GM18508 (cell line): Measurements from ENCODE around the gene MACROD2.

Experiments
- ATAC-seq: cut with Tn5 transposase; IDR thresholded peaks from one replicate; pipeline ENCODE4 v1.9.1; 2021; ENCODE audit warnings: moderate number of reproducible peaks; ENCODE audit not compliant: insufficient read depth, unreplicated experiment

Gene MACROD2

DNA sequence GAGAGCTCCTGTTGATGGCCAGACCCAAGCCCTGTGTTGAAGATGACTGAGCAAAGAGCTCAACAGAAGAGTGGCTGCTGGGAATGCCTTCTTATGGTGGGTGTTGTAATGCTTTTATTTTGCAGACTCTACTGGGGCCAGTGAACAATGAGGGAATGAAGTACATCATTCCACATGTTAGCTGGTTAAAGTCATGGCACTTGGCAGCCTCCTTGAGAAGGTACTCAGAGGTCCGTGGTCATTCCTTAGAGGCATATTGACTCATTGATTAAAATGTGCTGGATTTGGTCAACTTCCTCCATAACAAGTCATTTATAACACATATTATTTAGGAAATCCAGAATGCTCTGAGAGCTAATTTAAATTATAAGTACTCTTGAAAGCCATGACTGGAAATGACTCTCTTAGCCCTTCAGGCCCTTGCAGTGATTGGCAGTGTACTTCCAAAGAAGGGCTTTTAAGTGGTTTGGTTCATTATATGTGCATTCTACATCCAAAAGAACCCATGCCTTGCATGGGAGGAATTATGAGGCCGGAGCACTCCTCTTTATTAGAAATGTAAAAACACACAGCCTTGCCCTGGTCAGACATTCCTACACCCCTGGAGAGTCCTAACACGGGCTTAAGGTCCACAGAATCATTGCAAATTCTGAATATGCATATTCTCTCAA is 1601.0 kb downstream of the MACROD2 start:
- ATAC-seq, result no peak

DNA sequence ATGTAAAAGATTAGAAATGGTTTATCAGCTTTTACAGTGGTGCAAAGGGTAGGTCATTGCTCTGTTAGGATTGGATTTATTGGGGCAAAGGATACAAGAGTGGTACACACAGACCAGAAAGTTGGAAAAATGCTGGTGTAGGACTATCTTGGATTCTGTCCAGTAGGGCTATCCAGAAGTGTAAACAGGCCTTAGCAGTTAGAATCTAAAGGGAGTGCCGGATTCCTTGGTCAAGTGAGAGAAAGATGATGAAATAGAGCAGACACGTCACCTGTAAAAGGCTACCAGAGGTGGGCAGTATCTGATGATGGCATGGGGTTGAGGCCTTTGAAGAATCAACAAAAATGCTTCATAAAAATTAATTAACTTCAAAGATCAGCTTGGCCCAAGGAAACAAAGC is 1602.0 kb downstream of the MACROD2 start:
- ATAC-seq, result no peak

DNA sequence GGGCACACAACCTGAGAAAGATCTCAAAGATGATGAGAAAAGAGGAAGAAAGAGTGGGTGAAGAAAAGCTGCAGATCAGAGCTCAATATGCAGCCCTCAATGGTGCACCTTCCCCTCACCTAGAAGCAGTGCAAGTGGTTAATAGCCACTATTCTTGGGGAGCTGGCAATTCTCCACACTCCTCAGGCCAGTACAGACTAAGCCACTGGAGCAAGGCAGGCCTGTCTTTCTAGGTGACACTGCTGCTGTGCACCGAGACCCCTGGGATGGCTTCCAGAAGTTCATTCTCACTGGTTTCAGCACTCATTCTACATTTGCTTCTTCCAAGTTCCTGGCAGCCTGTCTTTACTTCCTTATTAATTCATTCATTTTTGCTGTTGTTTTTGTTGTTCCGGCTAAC is 1604.6 kb downstream of the MACROD2 start:
- ATAC-seq, result no peak

GRCh38 chr20:15600565-15600964 is 1605.2 kb downstream of the MACROD2 start:
- ATAC-seq, result no peak

DNA sequence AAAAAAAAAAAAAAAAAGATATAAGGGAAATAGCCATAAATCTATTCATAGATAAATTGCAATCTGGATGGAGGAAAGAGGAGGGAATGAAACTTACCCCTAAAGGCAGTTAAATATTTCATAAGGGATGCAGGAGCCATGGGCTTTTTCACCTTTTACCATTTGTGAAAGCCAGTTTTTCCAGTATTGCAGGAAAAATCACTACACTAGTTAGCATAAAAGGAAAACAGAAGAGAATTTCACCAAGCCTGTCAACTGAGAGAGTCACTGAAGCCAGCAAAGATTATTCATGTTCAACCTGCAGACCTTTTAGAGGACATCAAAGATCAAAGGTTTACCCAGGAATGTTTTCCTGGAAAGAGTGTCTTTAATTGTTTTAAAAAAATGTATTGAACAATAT is 1608.2 kb downstream of the MACROD2 start:
- ATAC-seq, result no peak

DNA sequence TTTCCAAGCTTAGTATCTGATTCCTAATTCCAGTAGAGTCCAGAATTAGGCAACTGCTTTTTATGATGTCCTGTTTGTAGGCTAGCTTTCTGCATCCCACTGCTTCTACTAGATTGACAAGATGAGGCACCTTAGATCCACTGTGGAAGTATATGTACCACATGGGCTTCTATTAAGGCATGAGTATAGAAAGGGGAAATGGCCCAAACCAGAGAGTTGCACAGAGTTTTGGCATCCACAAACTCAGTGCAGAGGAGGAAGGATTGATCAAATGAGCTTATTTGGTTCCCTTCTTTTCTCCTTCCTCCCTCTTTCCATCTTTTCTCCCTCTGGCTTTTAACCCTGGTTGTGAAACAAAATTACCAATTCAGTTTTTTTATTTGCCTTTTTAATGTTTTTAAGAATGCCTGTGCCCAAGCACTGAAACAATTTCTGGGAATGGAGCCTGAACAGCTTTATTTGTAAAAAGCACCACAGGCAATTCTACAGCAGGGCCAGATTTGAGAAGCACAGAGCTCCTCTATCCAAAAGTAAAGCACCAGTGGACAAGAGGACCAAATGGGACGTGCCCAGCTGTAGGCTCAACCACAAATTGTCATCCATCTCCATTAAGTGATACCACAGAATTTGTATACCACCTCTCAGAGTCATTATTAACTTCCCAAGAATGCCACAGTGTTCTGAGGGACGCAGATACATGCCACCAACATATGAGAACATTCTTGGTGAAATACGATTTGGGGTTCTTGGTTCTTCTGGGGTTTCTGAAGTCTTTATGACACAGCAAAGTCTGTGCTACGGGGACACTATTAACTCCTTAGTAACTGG is 1608.9 kb downstream of the MACROD2 start:
- no peak for ATAC-seq

DNA sequence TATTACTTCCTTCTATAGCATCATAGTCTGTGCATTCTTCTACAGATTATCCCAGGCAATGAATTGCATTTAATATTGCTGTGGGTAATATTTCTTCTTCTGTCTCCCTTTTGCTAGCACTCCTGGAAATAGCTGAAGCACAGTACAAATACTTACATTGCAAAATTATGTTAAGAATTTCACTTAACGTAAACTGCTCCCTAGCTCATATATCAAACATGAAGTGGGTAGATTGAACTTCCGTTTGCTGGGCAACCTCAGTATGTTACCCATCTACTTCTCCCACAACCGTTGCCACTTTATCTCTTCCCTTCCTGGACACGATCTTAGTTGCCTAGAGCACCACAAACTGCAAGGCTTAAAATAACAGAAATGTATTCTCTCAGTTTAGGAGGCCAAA is 1614.6 kb downstream of the MACROD2 start:
- ATAC-seq, result no peak

GRCh38 chr20:15610787-15611186 is 1615.5 kb downstream of the MACROD2 start:
- ATAC-seq, result no peak

GRCh38 chr20:15611541-15611940 is 1616.2 kb downstream of the MACROD2 start:
- no peak for ATAC-seq

DNA sequence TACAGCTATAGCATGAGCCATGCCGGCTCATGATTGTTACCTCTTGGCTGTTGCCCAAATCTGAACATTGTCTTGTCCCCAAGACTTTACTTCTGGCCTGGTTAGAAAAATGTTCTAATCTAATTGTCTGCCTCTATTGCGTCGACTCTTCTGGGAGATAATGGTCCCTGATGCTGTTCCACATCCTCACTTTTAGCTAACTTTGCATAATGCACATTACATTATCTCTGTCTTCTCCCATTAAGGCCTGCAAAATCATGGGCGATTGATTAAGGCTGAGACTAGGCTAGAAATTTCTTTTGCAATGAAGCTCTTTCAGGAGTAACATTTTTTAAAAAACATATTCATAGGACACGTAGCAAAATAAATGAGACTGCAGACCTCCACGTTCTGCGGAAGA is 1616.9 kb downstream of the MACROD2 start:
- ATAC-seq, result no peak

DNA sequence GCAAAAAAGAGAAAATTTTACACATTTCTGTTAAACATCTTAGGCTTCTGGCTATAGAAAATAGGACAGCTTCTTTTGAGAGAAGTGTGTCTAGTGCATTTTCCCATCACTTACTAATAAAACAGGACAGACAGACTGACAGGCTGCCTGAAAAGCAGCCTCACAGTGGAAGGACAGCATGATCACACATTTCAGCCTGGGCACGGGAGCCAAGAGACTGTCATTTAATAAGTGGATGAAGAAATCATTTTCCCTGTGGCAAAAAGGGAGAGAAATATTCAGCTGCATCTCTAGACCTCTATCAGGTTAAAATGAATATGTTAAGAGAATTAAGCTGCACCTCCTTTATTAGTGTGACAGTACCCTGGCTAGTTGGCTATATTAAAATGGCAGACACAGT is 1617.5 kb downstream of the MACROD2 start:
- ATAC-seq, result no peak

GRCh38 chr20:15613530-15613929 is 1618.2 kb downstream of the MACROD2 start:
- ATAC-seq, result no peak

DNA sequence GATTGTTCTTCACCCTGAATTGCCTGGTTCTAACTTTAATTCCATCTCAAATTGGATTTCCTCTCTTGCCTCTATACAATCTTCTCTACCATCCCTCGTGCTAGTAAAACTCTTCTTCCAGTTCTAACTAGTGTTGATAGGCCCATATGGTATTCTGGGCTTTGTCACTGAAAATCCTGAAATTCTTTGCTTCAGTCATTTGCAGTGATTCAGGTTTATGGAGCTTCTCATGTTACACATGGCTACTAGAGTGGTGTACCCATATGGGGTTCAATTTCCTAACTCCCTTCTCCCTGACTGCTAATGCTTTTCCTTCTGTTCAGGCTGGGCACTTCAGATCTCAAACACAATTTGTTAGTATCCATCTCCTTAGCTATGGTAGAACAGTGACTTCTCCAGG is 1621.3 kb downstream of the MACROD2 start:
- no peak for ATAC-seq

DNA sequence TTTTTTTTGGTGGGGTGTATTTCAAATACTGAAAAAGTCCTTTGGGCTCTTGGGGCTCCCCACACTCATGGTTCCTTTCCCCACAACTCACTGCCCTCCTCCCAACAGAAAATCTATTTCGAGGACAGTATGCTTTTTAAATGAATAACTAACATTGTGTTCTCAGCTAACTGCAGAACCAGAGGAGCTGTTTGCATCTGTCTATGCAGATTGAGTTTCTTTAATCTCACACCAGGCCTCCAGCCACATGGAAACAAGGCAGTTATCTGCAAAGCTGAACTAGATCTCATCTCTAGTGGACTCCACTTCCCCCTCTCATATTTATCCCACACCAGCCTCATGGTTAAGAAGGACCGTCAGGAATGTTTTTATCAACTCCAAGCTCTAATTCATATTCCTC is 1622.8 kb downstream of the MACROD2 start:
- ATAC-seq, result no peak

- ATAC-seq, result no peak
Observed at GRCh38 chr20:15618912-15619311, 1623.6 kb downstream of the MACROD2 start.

- ATAC-seq, result no peak
Observed at GRCh38 chr20:15619341-15619740, 1624.0 kb downstream of the MACROD2 start.

- no peak for ATAC-seq
Observed at GRCh38 chr20:15619816-15620215, 1624.5 kb downstream of the MACROD2 start.

DNA sequence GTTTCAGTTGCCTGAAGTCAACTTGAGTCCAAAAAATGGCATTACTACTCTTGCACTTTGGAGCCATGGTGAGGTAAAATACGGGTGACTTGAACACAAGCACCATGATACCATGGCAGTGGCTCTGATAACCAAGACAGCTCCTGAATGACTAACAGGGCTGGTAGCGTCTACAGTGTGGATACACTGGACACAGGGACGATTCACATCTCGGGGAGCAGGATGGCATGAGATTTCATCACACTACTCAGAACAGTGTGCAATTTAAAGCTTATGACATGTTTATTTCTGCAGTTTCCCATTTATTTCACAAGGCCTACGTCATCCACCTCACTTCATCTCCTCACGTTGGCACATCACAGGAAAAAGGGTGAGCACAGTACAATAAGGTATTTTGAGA is 1627.1 kb downstream of the MACROD2 start:
- no peak for ATAC-seq

- no peak for ATAC-seq
Observed at GRCh38 chr20:15623215-15623614, 1627.9 kb downstream of the MACROD2 start.

DNA sequence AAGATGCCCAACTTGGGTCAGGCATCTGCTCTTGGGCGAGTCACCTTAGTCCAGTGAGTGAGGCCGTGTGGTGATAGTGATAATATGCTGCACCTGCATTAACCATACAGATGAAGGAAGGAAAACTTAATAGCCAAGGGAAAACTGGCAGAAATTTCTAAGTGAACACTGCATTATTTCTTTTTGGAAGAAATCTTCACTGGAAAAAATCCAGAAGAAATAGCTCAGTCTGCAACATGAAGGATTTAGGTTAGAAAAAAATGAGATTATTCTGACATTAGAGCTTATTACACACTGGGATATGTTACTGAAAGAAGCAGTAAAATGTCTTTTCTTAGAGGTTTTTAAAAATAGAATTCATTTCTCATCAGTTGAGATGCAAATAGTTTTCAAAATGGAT is 1630.7 kb downstream of the MACROD2 start:
- no peak for ATAC-seq

GRCh38 chr20:15627089-15627488 is 1631.8 kb downstream of the MACROD2 start:
- ATAC-seq, result no peak

DNA sequence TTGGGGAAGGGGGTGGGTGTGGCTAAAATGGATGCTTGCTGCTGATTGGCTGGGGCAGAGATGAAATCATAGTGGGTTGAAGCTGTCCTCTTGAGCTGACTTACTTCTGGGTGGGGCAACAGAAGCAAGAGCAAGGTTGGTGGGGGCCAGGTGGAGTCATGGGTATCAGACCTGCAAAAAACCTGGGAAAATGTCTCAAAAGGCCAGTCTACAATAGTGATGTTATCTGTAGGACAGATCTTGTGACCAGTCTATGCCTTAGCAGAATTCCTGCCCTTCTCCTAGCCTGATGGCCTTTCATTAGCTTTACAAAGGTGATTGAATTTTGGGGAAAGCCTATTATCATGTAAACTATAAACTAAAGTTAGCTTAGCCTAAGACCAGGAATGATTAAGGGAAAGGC is 1632.2 kb downstream of the MACROD2 start:
- no peak for ATAC-seq
